NCI-H1930 (cell line): ENCODE data around the gene EREG.

ENCODE experiments used
- DNase-seq, 2 experiments: peaks; one replicate each; lab custom pipeline; 2025; lab: John Stamatoyannopoulos, UW

Gene EREG

GRCh38 chr4:74428276-74428675 is 63.3 kb downstream of the EREG start:
- no peak for DNase-seq

- DNase-seq = no peak
Observed at GRCh38 chr4:74431113-74431826, 66.3 kb downstream of the EREG start.

- DNase-seq = no peak
Observed at GRCh38 chr4:74433043-74433442, 68.1 kb downstream of the EREG start.

- no peak for DNase-seq
Observed at GRCh38 chr4:74433541-74434172, 68.7 kb downstream of the EREG start.

- no peak for DNase-seq
Observed at GRCh38 chr4:74435296-74435695, 70.4 kb downstream of the EREG start.

- DNase-seq = no peak
Observed at GRCh38 chr4:74437866-74438265, 72.9 kb downstream of the EREG start.
